B cell (primary cell): ENCODE results near the gene CACNA2D3.

Source experiments
- CTCF ChIP-seq: fragments of 200-600 bp; IDR thresholded peaks from one replicate; pipeline ENCODE4 v1.8.0; 2022; ENCODE audit warnings: antibody characterized with exemption, mild to moderate bottlenecking
- EZH2 ChIP-seq: IDR thresholded peaks from 2 replicates; pipeline ENCODE4 v1.6.1; 2012; ENCODE audit warnings: borderline replicate concordance, low read depth, mild to moderate bottlenecking, moderate library complexity, low read length; ENCODE audit not compliant: insufficient read depth, poor library complexity, severe bottlenecking

GRCh38 chr3:54743755-54744154 is 621.4 kb downstream of the CACNA2D3 start:
- no peak for TF ChIP-seq CTCF
- TF ChIP-seq EZH2: no peak
